ENCODE data around the gene ZNF578. TPM values are rescaled to one million over a fixed set of nuclear protein-coding genes. Genes with fewer than 3 reads are reported as not detected.

The ZNF578 gene
- 2.2 and 3.0 TPM in 2 replicates for total RNA-seq (2012; rRNA removed)

DNA sequence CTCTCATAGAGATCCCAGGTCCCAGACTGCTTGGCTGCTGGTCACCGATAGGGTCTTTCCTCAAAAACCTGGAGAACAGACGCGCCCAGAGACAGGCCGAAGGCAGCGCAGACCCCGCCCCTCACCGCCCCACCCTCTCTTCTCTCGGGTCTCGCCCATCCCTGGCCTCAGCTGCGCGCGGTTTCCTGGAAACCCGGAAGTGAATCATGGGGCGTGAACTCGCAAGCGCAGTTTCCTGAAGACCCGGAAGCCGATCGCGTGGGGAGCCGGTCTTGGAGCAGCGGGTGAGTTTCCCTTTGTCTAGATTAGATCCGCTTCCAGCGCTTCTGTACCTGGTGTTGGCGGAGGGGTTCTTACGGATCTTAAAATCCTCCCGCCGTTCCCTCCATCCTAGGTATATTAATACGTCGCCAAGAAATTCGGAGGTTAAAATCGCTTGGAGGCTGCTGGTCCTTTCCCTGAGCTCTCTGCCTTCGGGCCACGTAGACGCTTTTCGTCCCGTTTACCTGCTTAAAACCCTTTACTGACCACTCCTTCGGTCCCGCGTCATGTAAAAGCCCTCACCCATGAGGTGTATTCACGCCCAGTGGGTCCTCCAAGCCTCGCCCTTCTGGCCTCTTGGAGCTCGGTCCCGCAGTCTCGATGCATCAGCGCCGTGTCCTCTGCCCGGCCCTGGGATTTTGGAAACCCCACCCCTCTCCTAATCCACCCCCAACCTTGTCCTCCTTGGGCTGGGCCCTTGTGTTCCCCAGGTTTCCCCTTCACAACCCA lies at the start of gene ZNF578:
ZNF578 (plus strand) TSS at position 230 of the 771 bp plus-strand sequence. CDS start 48,293 bp downstream, outside the sequence.
- H3K4me1 ChIP-seq (ENCODE audit: control insufficient read depth, insufficient read depth, low read length): no peaks in the 10 kb centered on the region
- H3K27me3 ChIP-seq (ENCODE audit: control insufficient read depth, insufficient read depth, low read length): no peaks in the 10 kb centered on the region
- peak within 1 kb of the TSS; percentile 85 for H3K9ac ChIP-seq (ENCODE audit: low read depth, low read length)
- peak within 1 kb of the TSS; percentile 86 for H3K4me2 ChIP-seq (ENCODE audit: low read length)
- H3K9me3 ChIP-seq (replicated peaks; ENCODE audit: low read length): peaks cover 21% of the 10 kb centered on the region
- peak within 1 kb of the TSS; percentile 85 for H3K4me3 ChIP-seq (ENCODE audit: low read length)
- peaks cover 23% of the 10 kb centered on the region for H3K36me3 ChIP-seq (ENCODE audit: insufficient read depth, low read length)

DNA sequence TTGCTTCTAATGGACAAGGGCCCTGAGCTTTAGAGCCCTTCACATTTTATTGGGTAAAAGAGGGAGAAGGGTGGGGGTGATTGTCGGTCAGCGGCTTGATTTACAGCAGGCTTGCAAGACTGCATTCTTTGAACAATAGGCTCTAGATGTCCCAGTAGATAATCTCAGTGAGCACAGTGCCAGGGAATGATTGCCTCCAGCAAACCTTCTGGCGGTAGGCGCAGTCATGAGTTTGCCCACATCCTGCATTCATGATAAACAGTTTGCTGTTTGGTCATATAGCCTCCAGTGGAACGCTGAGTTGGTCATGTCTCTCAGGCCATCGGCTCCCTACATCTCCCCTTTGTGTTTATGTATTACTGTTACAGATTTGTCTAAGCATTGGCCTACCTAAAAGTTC lies 43.1 kb upstream of the ZNF578 start:
- Histone ChIP-seq H3K4me2 (ENCODE audit: low read length) (no peak overlapping the region), H3K9me3 (replicated peaks; ENCODE audit: low read length) (peaks cover 29% of the 10 kb centered on the region), H3K4me3 (ENCODE audit: low read length) (no peak overlapping the region), H3K27me3 (ENCODE audit: control insufficient read depth, insufficient read depth, low read length) (no peaks in the 10 kb centered on the region), H3K4me1 (ENCODE audit: control insufficient read depth, insufficient read depth, low read length) (no peaks in the 10 kb centered on the region), H3K36me3 (ENCODE audit: insufficient read depth, low read length) (peaks cover 67% of the 10 kb centered on the region), H3K9ac (ENCODE audit: low read depth, low read length) (no peak overlapping the region)

DNA sequence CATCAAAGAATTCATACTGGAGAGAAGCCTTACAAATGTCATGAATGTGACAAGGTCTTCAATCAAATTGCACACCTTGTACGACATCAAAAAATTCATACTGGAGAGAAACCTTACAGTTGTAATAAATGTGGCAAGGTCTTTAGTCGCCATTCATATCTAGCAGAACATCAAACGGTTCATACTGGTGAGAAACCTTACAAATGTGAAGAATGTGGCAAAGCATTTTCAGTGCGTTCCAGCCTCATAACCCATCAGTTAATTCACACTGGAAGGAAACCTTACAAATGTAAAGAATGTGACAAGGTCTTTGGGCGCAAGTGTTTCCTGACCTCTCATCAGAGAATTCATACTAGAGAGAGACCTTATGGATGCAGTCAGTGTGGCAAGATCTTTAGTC lies 37.6 kb upstream of the ZNF578 start:
- Histone ChIP-seq H3K27me3 (ENCODE audit: control insufficient read depth, insufficient read depth, low read length) (no peaks in the 10 kb centered on the region), H3K36me3 (ENCODE audit: insufficient read depth, low read length) (peaks cover 22% of the 10 kb centered on the region), H3K9me3 (replicated peaks; ENCODE audit: low read length) (peaks cover 47% of the 10 kb centered on the region), H3K4me1 (ENCODE audit: control insufficient read depth, insufficient read depth, low read length) (no peaks in the 10 kb centered on the region), H3K4me2 (ENCODE audit: low read length) (no peak overlapping the region), H3K9ac (ENCODE audit: low read depth, low read length) (no peak overlapping the region), H3K4me3 (ENCODE audit: low read length) (no peak overlapping the region)

DNA sequence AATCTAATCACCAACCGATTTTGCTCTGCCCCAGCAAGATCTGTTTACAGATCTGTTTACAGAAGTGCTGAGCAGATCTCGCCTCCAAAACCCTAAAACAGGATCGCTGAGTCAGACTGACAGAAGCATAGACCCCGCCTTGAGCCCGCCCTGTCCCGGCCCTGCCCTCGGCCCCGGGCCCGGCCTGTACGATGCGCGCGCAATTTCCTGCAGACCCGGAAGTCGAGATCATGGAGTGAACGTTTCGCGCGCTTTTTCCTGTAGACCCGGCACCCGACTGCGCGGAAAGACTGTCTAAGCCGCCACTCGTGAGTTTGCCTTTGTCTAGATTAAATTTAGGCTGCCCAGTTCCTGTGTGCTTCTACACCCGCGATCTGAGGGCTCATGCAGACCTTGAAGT lies 24.4 kb upstream of the ZNF578 start, which contains the start of gene ZNF534:
ZNF534 (plus strand) TSS at position 212 of the 400 bp plus-strand sequence. CDS start 2,327 bp downstream, outside the sequence.
- no peaks in the 10 kb centered on the region for H3K4me1 ChIP-seq (ENCODE audit: control insufficient read depth, insufficient read depth, low read length)
- no peak within 1 kb of the TSS for H3K4me2 ChIP-seq (ENCODE audit: low read length)
- H3K36me3 ChIP-seq (ENCODE audit: insufficient read depth, low read length): no peaks in the 10 kb centered on the region
- peaks cover 11% of the 10 kb centered on the region for H3K9me3 ChIP-seq (replicated peaks; ENCODE audit: low read length)
- no peaks in the 10 kb centered on the region for H3K27me3 ChIP-seq (ENCODE audit: control insufficient read depth, insufficient read depth, low read length)
- no peak within 1 kb of the TSS for H3K9ac ChIP-seq (ENCODE audit: low read depth, low read length)
- H3K4me3 ChIP-seq (ENCODE audit: low read length): no peak within 1 kb of the TSS

DNA sequence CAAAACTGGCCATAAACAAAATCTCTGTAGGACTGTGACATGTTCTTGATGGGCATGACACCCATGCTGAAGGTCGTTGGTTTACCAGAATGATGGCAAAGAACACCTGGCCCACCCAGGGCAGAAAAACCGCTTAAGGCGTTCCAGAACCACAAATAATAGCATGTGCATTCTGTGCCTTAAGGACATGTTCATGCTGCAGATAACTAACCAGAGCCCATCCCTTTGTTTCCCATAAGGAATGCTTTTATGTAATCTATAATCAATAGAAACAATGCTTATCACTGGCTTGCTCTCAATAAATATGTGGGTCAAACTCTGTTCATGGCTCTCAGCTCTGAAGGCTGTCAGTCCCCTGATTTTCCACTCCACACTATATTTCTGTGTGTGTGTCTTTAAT lies 11.2 kb upstream of the ZNF578 start:
- no peaks in the 10 kb centered on the region for H3K9me3 ChIP-seq (replicated peaks; ENCODE audit: low read length)
- no peaks in the 10 kb centered on the region for H3K36me3 ChIP-seq (ENCODE audit: insufficient read depth, low read length)
- no peaks in the 10 kb centered on the region for H3K27me3 ChIP-seq (ENCODE audit: control insufficient read depth, insufficient read depth, low read length)
- H3K4me2 ChIP-seq (ENCODE audit: low read length): no peak overlapping the region
- H3K4me3 ChIP-seq (ENCODE audit: low read length): no peak overlapping the region
- H3K4me1 ChIP-seq (ENCODE audit: control insufficient read depth, insufficient read depth, low read length): no peaks in the 10 kb centered on the region
- H3K9ac ChIP-seq (ENCODE audit: low read depth, low read length): no peak overlapping the region

DNA sequence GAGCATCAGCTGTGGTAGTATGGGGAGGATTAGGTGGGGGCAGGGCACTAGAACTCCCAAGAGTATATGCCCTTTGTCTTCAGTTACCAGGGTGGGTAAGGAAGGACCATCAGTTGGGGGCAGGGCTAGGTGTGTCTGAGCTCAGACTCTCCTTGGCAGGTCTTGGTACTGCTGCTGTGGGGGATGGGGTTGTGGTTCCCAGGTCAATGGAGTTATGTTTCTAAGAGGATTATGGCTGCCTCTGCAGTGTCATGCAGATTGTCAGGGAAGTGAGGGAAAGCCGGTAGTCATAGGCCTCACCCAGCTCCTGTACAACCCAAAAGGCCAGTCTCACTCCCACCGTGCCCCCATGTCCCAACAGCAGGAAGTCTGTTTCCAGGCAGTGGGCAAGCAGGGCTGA lies 8.8 kb upstream of the ZNF578 start:
- no peaks in the 10 kb centered on the region for H3K27me3 ChIP-seq (ENCODE audit: control insufficient read depth, insufficient read depth, low read length)
- no peaks in the 10 kb centered on the region for H3K9me3 ChIP-seq (replicated peaks; ENCODE audit: low read length)
- no peak overlapping the region for H3K4me3 ChIP-seq (ENCODE audit: low read length)
- no peak overlapping the region for H3K4me2 ChIP-seq (ENCODE audit: low read length)
- no peaks in the 10 kb centered on the region for H3K4me1 ChIP-seq (ENCODE audit: control insufficient read depth, insufficient read depth, low read length)
- H3K36me3 ChIP-seq (ENCODE audit: insufficient read depth, low read length): no peaks in the 10 kb centered on the region
- no peak overlapping the region for H3K9ac ChIP-seq (ENCODE audit: low read depth, low read length)

DNA sequence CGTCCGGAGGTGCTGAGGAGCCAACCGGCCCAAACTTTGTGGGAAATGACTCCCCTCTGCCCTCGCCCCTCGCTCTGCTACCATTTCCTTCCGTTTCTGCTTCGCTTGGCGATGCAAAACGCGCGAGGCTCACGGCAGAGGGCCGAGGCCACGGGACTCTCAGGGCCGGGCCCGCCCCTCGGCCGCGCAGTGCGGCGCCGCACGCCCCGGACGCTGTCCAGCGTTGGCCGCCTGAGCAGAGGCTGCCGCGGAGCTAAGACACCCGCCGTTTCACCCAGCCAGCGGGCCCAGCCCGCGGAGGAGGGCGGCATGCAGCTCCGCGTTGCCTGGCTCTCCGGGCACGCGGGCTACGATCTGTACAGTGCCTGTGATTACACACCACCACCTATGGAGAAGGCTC lies 2.1 kb upstream of the ZNF578 start:
- Histone ChIP-seq H3K27me3 (ENCODE audit: control insufficient read depth, insufficient read depth, low read length) (no peaks in the 10 kb centered on the region), H3K9me3 (replicated peaks; ENCODE audit: low read length) (peaks cover 21% of the 10 kb centered on the region), H3K9ac (ENCODE audit: low read depth, low read length) (no peak overlapping the region)

DNA sequence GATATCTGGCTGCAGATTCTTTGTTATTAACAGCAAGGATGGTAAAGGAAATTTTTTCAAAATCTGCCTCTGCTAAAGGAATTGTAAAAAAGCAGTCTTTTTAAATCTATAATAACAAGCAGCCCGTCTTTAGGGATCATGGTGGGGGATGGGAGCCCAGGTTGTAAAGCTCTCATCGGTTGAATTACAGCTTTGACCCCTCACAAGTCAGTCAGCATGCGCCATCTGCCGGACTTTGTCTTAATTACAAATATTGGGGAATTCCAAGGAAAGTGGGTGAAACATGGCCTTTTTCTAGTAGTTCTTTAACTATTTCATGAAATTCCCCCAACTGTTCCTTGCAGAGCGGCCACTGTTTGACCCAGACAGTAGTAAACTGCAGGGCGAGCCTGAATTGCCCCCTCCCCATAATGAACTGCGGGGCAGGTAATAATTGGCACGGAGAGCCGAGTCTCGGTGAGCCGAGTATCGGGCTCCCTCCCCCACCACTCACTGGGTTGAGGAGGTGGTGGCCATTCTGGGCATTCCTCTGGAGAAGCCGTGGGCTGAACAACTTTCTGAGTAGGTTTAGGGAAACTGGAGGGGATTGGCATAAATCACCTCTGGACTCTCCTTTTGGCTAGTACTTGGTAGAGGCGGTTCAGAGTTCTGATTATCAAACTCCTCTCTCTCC lies 11.6 kb downstream of the ZNF578 start:
- Histone ChIP-seq H3K4me3 (ENCODE audit: low read length) (no peak overlapping the region), H3K4me2 (ENCODE audit: low read length) (no peak overlapping the region), H3K27me3 (ENCODE audit: control insufficient read depth, insufficient read depth, low read length) (no peaks in the 10 kb centered on the region), H3K36me3 (ENCODE audit: insufficient read depth, low read length) (peaks cover 2% of the 10 kb centered on the region), H3K9ac (ENCODE audit: low read depth, low read length) (no peak overlapping the region), H3K4me1 (ENCODE audit: control insufficient read depth, insufficient read depth, low read length) (no peaks in the 10 kb centered on the region), H3K9me3 (replicated peaks; ENCODE audit: low read length) (peaks cover 23% of the 10 kb centered on the region)

More for the DNA sequence above, 2.1 kb upstream of the ZNF578 start:
- no peak overlapping the region for H3K4me3 ChIP-seq (ENCODE audit: low read length)
- H3K4me2 ChIP-seq (ENCODE audit: low read length): no peak overlapping the region
- H3K36me3 ChIP-seq (ENCODE audit: insufficient read depth, low read length): peaks cover 6% of the 10 kb centered on the region
- no peaks in the 10 kb centered on the region for H3K4me1 ChIP-seq (ENCODE audit: control insufficient read depth, insufficient read depth, low read length)

DNA sequence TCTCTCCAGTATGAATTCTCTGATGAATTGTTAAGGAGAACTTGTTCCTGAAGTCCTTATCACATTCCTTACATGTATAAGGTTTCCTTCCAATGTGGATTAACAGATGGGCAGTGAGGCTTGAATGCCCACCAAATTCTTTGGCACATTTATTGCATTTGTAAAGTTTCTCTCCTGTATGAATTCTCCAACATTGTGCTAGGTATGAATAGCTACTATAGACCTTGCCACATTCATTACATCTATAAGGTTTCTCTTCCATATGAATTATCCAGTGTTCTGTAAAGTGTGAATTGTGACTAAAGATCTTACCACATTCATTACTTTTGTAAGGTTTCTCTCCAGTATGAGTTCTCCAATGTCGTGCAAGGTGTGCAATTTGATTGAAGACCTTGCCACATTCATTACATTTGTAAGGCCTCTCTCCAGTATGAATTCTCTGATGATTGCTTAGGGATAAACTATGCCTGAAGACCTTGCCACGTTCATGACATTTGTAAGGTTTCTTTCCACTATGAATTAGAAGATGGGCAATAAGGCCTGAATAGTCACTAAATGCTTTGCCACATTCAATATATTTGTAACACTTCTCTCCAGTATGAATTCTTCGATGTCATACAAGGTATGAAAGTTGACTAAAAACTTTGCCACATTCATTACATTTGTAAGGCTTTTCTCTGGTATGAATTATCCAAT lies 20.4 kb downstream of the ZNF578 start:
- H3K4me3 ChIP-seq (ENCODE audit: low read length): no peak overlapping the region
- H3K4me2 ChIP-seq (ENCODE audit: low read length): no peak overlapping the region
- H3K9ac ChIP-seq (ENCODE audit: low read depth, low read length): no peak overlapping the region
- no peaks in the 10 kb centered on the region for H3K27me3 ChIP-seq (ENCODE audit: control insufficient read depth, insufficient read depth, low read length)
- no peaks in the 10 kb centered on the region for H3K4me1 ChIP-seq (ENCODE audit: control insufficient read depth, insufficient read depth, low read length)
- H3K9me3 ChIP-seq (replicated peaks; ENCODE audit: low read length): peaks cover 67% of the 10 kb centered on the region
- no peaks in the 10 kb centered on the region for H3K36me3 ChIP-seq (ENCODE audit: insufficient read depth, low read length)

DNA sequence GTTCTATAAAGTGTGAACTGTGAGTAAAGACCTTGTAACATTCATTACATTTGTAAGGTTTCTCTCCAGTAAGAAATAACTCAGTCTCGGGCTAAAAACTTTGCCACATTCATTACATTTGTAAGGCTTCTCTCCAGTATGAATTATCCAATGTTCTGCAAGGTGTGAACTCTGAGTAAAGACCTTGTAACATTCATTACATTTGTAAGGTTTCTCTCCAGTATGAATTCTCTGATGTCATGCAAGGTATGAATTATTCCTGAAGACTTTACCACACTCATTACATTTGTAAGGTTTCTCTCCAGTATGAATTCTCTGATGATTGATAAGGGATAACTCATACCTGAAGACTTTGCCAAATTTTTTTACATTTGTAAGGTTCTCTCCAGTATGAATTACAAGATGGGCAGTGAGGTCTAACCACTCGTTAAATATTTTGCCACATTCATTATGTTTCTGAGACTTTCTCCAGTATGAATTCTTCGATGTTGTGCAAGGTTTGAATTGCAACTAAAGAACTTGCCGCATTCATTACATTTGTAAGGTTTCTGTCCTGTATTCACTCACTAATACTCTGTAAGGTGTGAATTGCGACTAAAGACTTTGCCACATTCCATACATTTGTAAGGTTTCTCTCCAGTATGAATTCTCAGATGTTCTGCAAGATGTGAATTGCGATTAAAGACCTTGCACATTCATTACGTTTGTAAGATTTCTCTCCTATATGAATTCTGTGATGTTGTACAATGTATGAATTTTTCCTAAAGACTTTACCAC lies 21.2 kb downstream of the ZNF578 start:
- Histone ChIP-seq H3K9me3 (replicated peaks; ENCODE audit: low read length) (peaks cover 63% of the 10 kb centered on the region), H3K4me1 (ENCODE audit: control insufficient read depth, insufficient read depth, low read length) (no peaks in the 10 kb centered on the region), H3K4me3 (ENCODE audit: low read length) (no peak overlapping the region), H3K27me3 (ENCODE audit: control insufficient read depth, insufficient read depth, low read length) (no peaks in the 10 kb centered on the region), H3K36me3 (ENCODE audit: insufficient read depth, low read length) (no peaks in the 10 kb centered on the region), H3K4me2 (ENCODE audit: low read length) (no peak overlapping the region), H3K9ac (ENCODE audit: low read depth, low read length) (no peak overlapping the region)

Data from skeletal muscle satellite cell (primary cell).